ENCODE measurements around the gene ZNF385B. TPM values are rescaled to one million over a fixed set of nuclear protein-coding genes. Genes with fewer than 3 reads are reported as not detected.

ZNF385B gene
- total RNA-seq, 1 experiment from 2014 or later, result 9.3 TPM

DNA sequence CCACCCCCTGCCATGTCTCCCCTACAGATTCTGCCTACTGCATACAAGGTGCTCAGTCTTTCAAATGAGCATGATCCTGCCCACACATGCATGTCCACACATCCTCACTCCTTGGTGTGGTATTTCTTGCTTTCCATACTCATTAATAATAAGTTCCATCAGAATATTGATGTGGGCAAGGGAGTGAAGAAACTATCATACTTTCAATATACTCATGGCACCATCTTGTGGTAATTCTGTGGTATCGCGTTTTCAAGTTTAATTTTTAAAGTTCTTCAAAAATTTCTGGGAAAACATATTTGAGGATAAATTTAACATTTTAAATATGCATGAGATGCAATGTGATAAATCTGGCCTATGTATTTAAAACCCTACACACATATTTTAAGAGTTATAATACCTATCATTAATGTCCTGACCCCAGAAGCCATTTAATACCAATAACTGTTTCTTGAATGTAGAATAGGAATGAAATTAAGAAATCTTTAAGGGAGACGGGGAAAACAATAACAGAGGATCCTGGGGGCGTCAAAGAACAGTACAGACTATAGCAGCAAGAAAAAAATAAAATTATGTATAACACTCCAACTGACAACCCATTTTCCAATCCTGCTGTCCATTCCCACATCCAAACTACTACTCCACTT lies 110.1 kb downstream of the ZNF385B start:
- H3K9ac ChIP-seq (ENCODE audit: low read length), result no peak overlapping the region
- DNase-seq (ENCODE audit: low read depth, low spot score), result peak; percentile 18
- CTCF ChIA-PET, result no interaction called here
- no peaks in the 10 kb centered on the region for H3K4me1 ChIP-seq (ENCODE audit: control insufficient read depth in 1 of 2, insufficient read depth in 2 of 2, low read length in 2 of 2)
- H4K20me1 ChIP-seq (ENCODE audit: insufficient read depth), result no peaks in the 10 kb centered on the region
- no peaks in the 10 kb centered on the region for H3K36me3 ChIP-seq (ENCODE audit: control insufficient read depth in 1 of 2, insufficient read depth in 2 of 2, low read length in 2 of 2)
- BruUV-seq (replicated peaks), result no TSS peak
- POLR2A ChIA-PET, result no interaction called here
- RAD21 ChIA-PET (ENCODE audit: low non-redundant PET in 1 of 2, low total read pairs in 2 of 2, uncharacterized antibody in 2 of 2, unreplicated experiment in 2 of 2), result no interaction called here
- H3K79me2 ChIP-seq (ENCODE audit: insufficient read depth, low read length), result no peaks in the 10 kb centered on the region
- intact Hi-C loops (cut with micrococcal nuclease), result loop anchor here (1.0 to 10.0 kb wide), 5 partner anchors 324 to 955 kb away; no protein-coding TSS in a partner anchor
- no peaks in the 10 kb centered on the region for H3K27me3 ChIP-seq (ENCODE audit: insufficient read depth, low read length)
- H2AFZ ChIP-seq (ENCODE audit: low read depth, low read length, poor library complexity, severe bottlenecking), result no peak overlapping the region
- H3K9me3 ChIP-seq (ENCODE audit: control insufficient read depth in 1 of 2, insufficient read depth in 1 of 2, low read depth in 1 of 2, low read length in 2 of 2), result no peaks in the 10 kb centered on the region
- 0 out of 2 replicates have a peak, but pooled peaks have one; percentile 46 for ATAC-seq
- H3K27ac ChIP-seq (ENCODE audit: low read depth, low read length), result no peak overlapping the region
- no peak overlapping the region for H3K4me2 ChIP-seq (ENCODE audit: low read length)
- no peaks in the 10 kb centered on the region for H3K9me2 ChIP-seq (ENCODE audit: insufficient read depth)
- no peak overlapping the region for H3K4me3 ChIP-seq (replicated peaks in 1 of 2; ENCODE audit: low read depth in 1 of 2, low read length in 2 of 2)
- TF ChIP-seq REST (IDR thresholded peaks at IDR 0.05; ENCODE audit: low read depth), result no peak
- TF ChIP-seq RAD21 (IDR thresholded peaks at IDR 0.05; ENCODE audit: low read depth), result peak; percentile 88
- TF ChIP-seq, protein P1, sequence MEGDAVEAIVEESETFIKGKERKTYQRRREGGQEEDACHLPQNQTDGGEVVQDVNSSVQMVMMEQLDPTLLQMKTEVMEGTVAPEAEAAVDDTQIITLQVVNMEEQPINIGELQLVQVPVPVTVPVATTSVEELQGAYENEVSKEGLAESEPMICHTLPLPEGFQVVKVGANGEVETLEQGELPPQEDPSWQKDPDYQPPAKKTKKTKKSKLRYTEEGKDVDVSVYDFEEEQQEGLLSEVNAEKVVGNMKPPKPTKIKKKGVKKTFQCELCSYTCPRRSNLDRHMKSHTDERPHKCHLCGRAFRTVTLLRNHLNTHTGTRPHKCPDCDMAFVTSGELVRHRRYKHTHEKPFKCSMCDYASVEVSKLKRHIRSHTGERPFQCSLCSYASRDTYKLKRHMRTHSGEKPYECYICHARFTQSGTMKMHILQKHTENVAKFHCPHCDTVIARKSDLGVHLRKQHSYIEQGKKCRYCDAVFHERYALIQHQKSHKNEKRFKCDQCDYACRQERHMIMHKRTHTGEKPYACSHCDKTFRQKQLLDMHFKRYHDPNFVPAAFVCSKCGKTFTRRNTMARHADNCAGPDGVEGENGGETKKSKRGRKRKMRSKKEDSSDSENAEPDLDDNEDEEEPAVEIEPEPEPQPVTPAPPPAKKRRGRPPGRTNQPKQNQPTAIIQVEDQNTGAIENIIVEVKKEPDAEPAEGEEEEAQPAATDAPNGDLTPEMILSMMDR (IDR thresholded peaks at IDR 0.05 in 2 of 3, conservative IDR thresholded peaks at IDR 0.05 in 1 of 3; ENCODE audit: borderline replicate concordance in 1 of 3, insufficient read depth in 1 of 3, low read depth in 2 of 3, low read length in 2 of 3), result peak; percentile 42 to 82 (median 78); a peak in 5 of 6 replicates
- no peak for TF ChIP-seq TCF7L2 (IDR thresholded peaks at IDR 0.05; ENCODE audit: borderline replicate concordance, extremely low read depth, insufficient read depth, insufficient read length)
- no peak for TF ChIP-seq JUND (IDR thresholded peaks at IDR 0.05)
- TF ChIP-seq POLR2A (IDR thresholded peaks at IDR 0.05; ENCODE audit: borderline replicate concordance, extremely low read depth, insufficient read depth, insufficient read length), result no peak
- TF ChIP-seq POLR2AphosphoS5 (IDR thresholded peaks at IDR 0.05; ENCODE audit: low read depth, low read length), result no peak
- no peak for TF ChIP-seq SP1 (IDR thresholded peaks at IDR 0.05; ENCODE audit: low read depth)
- no peak for TF ChIP-seq EZH2phosphoT487 (IDR thresholded peaks at IDR 0.05; ENCODE audit: borderline replicate concordance)
- no peak for TF ChIP-seq EZH2 (IDR thresholded peaks at IDR 0.05)
- TF ChIP-seq CEBPB (IDR thresholded peaks at IDR 0.05; ENCODE audit: low read depth), result no peak
- no peak for TF ChIP-seq SRF (IDR thresholded peaks at IDR 0.05; ENCODE audit: low read depth)

Data from HCT116 (cell line).